MCF 10A (cell line): ENCODE measurements around the gene LYPLA2. TPM values are rescaled to one million over a fixed set of nuclear protein-coding genes. Genes with fewer than 3 reads are reported as not detected.

ENCODE experiments used
- BruUV-seq: library from RNA; stranded (reverse); fragments of 400-500 nt; replicated peaks from 2 replicates; lab custom pipeline; 2021; lab: Mats Ljungman, UMichigan
- CTCF ChIA-PET: fragments of 300-600 bp; sonication (Branson Sonifier 250); formaldehyde crosslinking; extraction: SDS; loops from one replicate; lab custom pipeline; 2021; ENCODE audit warnings: antibody characterized with exemption, inconsistent platforms; lab: Yijun Ruan, JAX
- POLR2A ChIA-PET: fragments of 300-600, 350-650 bp; sonication (Branson Sonifier 250); formaldehyde crosslinking; extraction: SDS; loops from one replicate; lab custom pipeline; 2020; ENCODE audit warnings: antibody characterized with exemption, inconsistent platforms; lab: Yijun Ruan, JAX
- DNase-seq: peaks from one replicate; pipeline ENCODE4 v3.0.0-alpha.2; 2018; ENCODE audit not compliant: unreplicated experiment
- H3K27ac Mint-ChIP-seq: one replicate; pipeline ENCODE4 v1.8.0; 2022; ENCODE audit warnings: mild to moderate bottlenecking, low read depth, mixed read lengths; ENCODE audit not compliant: unreplicated experiment
- H3K27me3 Mint-ChIP-seq: one replicate; pipeline ENCODE4 v1.8.0; 2022; ENCODE audit warnings: mixed read lengths; ENCODE audit not compliant: insufficient read depth, unreplicated experiment
- H3K36me3 Mint-ChIP-seq: one replicate; pipeline ENCODE4 v1.8.0; 2022; ENCODE audit warnings: mild to moderate bottlenecking, moderate library complexity, mixed read lengths; ENCODE audit not compliant: insufficient read depth, unreplicated experiment
- H3K4me1 Mint-ChIP-seq: one replicate; pipeline ENCODE4 v1.8.0; 2022; ENCODE audit warnings: mixed read lengths; ENCODE audit not compliant: insufficient read depth, unreplicated experiment
- H3K4me3 Mint-ChIP-seq: one replicate; pipeline ENCODE4 v1.8.0; 2022; ENCODE audit warnings: mild to moderate bottlenecking, moderate library complexity, mixed read lengths; ENCODE audit not compliant: unreplicated experiment
- H3K9me3 Mint-ChIP-seq: one replicate; pipeline ENCODE4 v1.8.0; 2022; ENCODE audit warnings: mixed read lengths; ENCODE audit not compliant: unreplicated experiment
- CTCF ChIP-seq: fragments of 200-600 bp; IDR thresholded peaks from one replicate; pipeline ENCODE4 v1.8.0; 2022; ENCODE audit warnings: antibody characterized with exemption, mild to moderate bottlenecking; ENCODE audit not compliant: unreplicated experiment
- intact Hi-C: fragments of 100-400 bp; cut with micrococcal nuclease; formaldehyde crosslinking; loops from 2 replicates; pipeline ENCODE4 v1.14.1; 2022
- total RNA-seq: library from RNA; stranded (reverse); gene quantifications from 2 replicates; pipeline ENCODE4 v1.2.3, GENCODE V29; 2022

The LYPLA2 gene
- total RNA-seq, 1 experiment from 2014 or later = 35.7 TPM

GRCh38 chr1:23803674-23804073, 12.7 kb downstream of the LYPLA2 start:
- intact Hi-C loops = no loop called here
- DNase-seq = no peak
- Mint-ChIP-seq H3K27ac (no peak overlapping the region), H3K4me1 (no peaks in the 10 kb centered on the region), H3K9me3 (no peaks in the 10 kb centered on the region), H3K36me3 (peaks cover 27% of the 10 kb centered on the region), H3K4me3 (no peak overlapping the region), H3K27me3 (no peaks in the 10 kb centered on the region)
- no peak for TF ChIP-seq CTCF
- ChIA-PET CTCF (no interaction called here), POLR2A (interaction anchor here (0.9 to 17.8 kb wide), 3 partner anchors 15 to 25 kb away, joined by 3 to 395 read pairs (median 102); partner anchors contain the start of genes HMGCL, LYPLA2 and PITHD1)
- BruUV-seq = no TSS peak

GRCh38 chr1:23804183-23804835, 13.4 kb downstream of the LYPLA2 start:
- Mint-ChIP-seq H3K27me3 (no peaks in the 10 kb centered on the region), H3K27ac (no peak overlapping the region), H3K9me3 (no peaks in the 10 kb centered on the region), H3K36me3 (peaks cover 24% of the 10 kb centered on the region), H3K4me1 (no peaks in the 10 kb centered on the region), H3K4me3 (no peak overlapping the region)
- no peak for TF ChIP-seq CTCF
- no peak for DNase-seq
- CTCF ChIA-PET = interaction anchor here (0.9 kb wide), 1 partner anchor 153 kb away, joined by 3 read pairs; no protein-coding TSS in a partner anchor
- POLR2A ChIA-PET = interaction anchor here (0.9 kb wide), 1 partner anchor 21 kb away, joined by 3 read pairs; the partner anchor contains the start of gene HMGCL
- intact Hi-C loops = no loop called here
- BruUV-seq = no TSS peak

GRCh38 chr1:23805025-23805424, 14.1 kb downstream of the LYPLA2 start:
- Mint-ChIP-seq H3K4me1 (no peaks in the 10 kb centered on the region), H3K27me3 (no peaks in the 10 kb centered on the region), H3K4me3 (no peak overlapping the region), H3K27ac (no peak overlapping the region), H3K9me3 (no peaks in the 10 kb centered on the region), H3K36me3 (peaks cover 17% of the 10 kb centered on the region)
- DNase-seq = no peak
- CTCF ChIA-PET = interaction anchor here (0.6 to 3.0 kb wide), 6 partner anchors 33 to 238 kb away, joined by 3 to 14 read pairs (median 3); partner anchors contain the start of gene FUCA1
- BruUV-seq = no TSS peak
- intact Hi-C loops = no loop called here
- TF ChIP-seq CTCF = no peak
- POLR2A ChIA-PET = interaction anchor here (1.3 to 3.3 kb wide), 2 partner anchors 19 to 27 kb away, joined by 4 to 15 read pairs; partner anchors contain the start of gene PITHD1

GRCh38 chr1:23806280-23806679, 15.3 kb downstream of the LYPLA2 start:
- no peak for TF ChIP-seq CTCF
- POLR2A ChIA-PET = interaction anchor here (1.3 to 3.3 kb wide), 2 partner anchors 18 to 28 kb away, joined by 4 to 15 read pairs; partner anchors contain the start of gene PITHD1
- DNase-seq = no peak
- BruUV-seq = no TSS peak
- intact Hi-C loops = no loop called here
- no peak overlapping the region for H3K27ac Mint-ChIP-seq
- peaks cover 25% of the 10 kb centered on the region for H3K36me3 Mint-ChIP-seq
- H3K4me1 Mint-ChIP-seq = peaks cover 10% of the 10 kb centered on the region
- no peaks in the 10 kb centered on the region for H3K9me3 Mint-ChIP-seq
- no peak overlapping the region for H3K4me3 Mint-ChIP-seq
- no peaks in the 10 kb centered on the region for H3K27me3 Mint-ChIP-seq
- CTCF ChIA-PET = interaction anchor here (0.5 to 3.0 kb wide), 5 partner anchors 49 to 222 kb away, joined by 3 to 14 read pairs (median 4); no protein-coding TSS in a partner anchor
